HS-27A (cell line): Measurements from ENCODE around the gene SVOP.
"Not testable (repeated sequence)": the region's sequence is repeated elsewhere in the genome, so short reads cannot be mapped to it uniquely, and the experiment has no call there.

Experiments
- DNase-seq: peaks from one replicate; pipeline ENCODE4 v3.0.0-alpha.2; 2012; ENCODE audit warnings: low read depth, missing footprints

Gene SVOP

DNA sequence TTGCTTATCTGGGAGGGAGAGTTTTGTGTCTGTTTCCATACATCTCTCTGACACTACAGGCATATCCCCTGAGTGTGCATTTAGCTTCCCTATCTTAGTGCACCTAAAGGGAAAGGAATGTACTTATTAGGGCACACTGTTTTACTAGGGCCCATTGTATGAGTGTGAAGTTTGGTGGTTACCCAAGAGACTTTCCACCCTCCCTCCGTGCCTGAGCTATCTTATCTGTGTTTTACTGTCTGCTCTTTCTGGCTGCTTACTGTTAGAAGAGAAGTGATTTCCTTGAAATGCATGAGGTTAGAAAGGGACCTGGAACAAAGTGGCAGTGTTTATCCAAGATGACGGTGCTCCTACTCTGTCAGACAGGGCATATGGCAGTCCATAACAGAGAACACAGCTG lies 8.5 kb upstream of the SVOP start:
- DNase-seq = no peak

GRCh38 chr12:109028624-109029023 lies 7.8 kb upstream of the SVOP start:
- DNase-seq = not testable (repeated sequence)

DNA sequence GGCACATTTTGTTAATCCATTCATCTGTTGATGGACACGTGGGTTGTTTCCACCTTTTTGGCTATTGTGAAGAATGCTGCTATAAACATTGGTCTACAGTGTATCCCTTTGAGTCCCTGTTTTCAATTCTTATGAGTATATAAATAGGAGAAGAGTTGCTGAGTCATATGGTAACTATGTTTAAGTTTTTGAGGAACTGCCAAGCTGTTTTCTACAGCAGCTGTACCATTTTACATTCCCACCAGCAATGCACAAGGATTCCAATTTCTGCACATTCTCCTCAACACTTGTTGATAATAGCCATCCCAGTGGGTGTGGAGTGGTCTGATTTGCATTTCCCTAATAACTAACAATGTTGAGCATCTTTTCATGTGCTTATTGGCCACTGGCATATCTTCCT lies 6.9 kb upstream of the SVOP start:
- DNase-seq = peak; percentile 4

DNA sequence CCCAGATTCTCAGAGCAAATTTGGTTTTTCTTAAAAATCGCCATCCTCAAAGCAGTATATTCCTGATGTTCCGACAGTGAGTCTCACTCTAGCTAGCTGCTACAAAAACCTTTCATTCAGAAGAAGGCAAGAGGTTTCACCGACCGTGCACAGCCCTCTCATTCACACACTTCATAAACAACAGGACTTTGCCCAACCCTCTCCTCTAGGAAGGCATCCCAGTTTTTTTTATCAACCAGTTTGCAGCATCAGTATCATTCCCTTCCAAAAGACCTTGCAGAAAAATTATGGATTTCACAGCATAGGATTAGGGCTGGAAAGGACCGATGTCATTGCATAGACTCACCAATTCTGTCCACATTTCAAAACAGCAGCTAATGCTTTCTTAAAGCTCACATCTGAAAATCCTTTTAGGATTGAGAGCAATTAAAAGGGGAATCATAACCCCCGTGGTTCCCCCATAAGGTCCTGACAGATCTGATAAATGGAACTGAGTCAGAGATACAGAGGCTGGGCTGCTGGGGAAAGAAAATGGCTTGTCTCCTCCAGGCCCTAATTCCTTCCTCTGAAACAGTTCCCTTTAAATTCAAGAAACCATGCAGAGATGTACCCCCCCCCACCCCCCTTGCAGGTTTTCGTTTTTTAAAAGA lies 597 bp downstream of the SVOP start:
- no peak for DNase-seq

- DNase-seq = no peak
These were observed 2.6 kb downstream of the SVOP start for GRCh38 chr12:109018296-109018695.

GRCh38 chr12:109016978-109017377 lies 3.9 kb downstream of the SVOP start:
- DNase-seq = no peak

- DNase-seq = no peak
These were observed 4.9 kb downstream of the SVOP start for GRCh38 chr12:109016016-109016415.

DNA sequence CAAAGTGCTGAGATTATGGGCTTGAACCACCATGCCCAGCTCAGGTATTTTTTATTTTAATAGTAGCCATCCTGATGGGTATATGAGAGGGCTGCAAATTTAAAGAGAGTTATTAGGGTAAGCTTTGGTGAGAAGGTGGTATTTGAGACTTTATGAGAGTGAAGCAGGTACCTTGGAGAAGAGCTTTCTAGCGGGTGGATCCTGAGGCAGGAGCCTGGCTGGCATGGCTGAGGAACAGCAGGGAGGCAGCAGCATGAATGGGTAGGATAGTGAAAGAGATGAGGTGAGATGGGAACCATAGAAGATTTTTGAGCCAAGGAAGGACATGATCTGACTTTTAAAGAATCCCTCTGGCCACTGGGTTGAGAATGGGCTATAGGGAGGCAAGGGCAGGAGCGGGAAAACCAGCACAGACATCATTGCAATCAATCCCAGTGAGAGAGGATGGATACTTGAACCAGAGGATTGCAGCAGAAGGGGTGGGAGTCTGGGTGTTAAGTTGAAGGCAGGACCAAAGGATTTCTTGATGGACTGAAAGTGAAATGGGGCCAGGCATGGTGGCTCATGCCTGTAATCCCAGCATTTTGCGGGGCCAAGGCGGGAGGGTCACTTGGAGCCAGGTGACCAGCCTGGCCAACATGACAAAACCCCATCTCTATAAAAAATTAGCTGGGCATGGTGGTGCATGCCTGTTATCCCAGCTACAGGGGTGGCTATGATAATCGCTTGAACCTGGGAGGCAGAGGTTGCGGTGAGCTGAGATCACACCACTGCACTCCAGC lies 5.7 kb downstream of the SVOP start:
- no peak for DNase-seq

DNA sequence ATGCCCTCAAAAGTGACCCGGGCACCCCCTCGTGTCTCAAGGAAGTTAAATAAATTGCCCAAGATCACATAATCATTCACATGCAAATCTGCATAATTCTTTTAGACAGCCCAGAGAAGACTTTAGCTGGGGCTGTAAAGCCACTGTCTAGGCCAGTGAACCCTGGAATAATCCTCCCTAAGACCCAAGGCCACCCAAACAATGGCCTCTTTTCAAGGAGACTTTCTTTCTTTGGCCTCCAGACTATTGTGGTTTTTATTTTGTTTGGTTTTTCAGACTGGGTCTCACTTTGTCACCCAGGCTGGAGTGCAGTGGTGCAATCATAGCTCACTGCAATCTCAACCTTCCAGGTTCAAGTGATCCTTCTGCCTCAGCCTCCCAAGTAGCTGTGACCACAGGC lies 10.6 kb downstream of the SVOP start:
- no peak for DNase-seq

DNA sequence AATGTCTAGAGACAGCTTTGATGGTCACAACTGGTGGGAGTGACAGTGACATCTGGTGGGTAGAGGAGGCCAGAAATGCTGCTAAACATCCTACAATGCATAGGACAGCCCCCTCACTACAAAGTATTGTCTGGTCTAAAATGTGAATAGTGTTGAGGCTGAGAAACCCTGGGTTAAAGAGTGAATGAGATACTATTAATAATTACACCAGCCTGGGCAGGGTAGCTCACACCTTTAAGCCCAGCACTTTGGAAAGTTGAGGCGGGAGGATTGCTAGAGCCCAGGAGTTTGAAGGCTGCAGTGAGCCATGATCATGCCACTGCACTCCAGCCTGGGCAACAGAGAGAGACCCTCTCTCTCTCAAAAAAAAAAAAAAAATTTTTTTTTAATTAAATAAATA lies 11.1 kb downstream of the SVOP start:
- no peak for DNase-seq

DNA sequence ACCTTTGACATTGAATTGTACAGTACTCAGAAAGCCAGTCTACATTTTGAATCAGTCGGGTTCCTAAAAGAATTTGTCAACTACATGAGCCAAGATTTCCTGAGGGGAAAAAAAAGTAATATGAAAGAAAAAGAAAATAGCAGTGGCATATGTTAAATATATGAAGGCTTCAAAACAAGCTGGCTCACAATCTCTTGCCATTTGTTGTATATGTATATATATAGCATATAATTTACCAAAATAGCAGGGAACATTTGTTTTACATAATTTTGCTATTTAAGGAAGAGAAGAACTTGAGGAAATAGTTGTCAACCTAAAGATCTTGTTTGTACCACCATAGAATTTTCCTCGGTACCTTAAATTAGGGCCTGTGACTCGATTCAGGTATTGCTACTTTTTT lies 16.9 kb downstream of the SVOP start:
- no peak for DNase-seq

DNA sequence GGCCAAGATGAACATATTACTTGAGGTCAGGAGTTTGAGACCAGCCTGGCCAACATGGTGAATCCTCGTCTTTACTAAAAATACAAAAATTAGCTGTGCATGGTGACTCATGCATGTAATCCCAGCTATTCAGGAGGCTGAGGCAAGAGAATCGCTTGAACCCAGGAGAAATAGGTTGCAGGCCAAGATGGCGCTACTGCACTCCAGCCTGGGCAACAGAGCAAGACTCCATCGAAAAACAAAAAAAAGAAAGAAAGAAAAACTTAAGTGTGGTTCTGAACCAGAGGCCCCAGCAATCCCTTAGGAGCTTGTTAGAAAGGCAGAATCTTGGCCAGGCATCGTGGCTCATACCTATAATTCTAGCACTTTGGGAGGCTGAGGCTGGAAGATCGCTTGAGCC lies 24.5 kb downstream of the SVOP start:
- DNase-seq = no peak

- no peak for DNase-seq
These were observed 25.4 kb downstream of the SVOP start for GRCh38 chr12:108995370-108995992.

GRCh38 chr12:108990103-108990502 lies 30.8 kb downstream of the SVOP start:
- not testable (repeated sequence) for DNase-seq

GRCh38 chr12:108989376-108989775 lies 31.5 kb downstream of the SVOP start:
- no peak for DNase-seq

GRCh38 chr12:108985750-108986149 lies 35.1 kb downstream of the SVOP start:
- no peak for DNase-seq

DNA sequence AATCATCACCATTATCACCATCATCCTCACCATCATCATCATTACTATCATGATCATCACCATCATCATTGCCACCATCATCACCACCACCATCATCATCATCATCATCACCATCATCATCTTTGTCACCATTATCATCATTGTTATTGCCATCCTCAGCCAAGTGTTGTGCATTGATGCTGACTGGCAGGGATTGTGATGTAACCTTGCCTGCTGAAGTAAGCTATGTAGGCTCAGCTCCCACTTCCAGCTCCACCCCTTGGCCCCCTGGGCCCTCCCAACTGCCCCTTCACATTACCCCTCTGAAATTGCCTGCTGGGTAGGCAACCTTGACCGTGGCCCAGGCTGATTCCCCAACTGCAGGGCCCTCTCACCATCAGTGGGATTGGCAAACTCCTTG lies 37.6 kb downstream of the SVOP start:
- no peak for DNase-seq

DNA sequence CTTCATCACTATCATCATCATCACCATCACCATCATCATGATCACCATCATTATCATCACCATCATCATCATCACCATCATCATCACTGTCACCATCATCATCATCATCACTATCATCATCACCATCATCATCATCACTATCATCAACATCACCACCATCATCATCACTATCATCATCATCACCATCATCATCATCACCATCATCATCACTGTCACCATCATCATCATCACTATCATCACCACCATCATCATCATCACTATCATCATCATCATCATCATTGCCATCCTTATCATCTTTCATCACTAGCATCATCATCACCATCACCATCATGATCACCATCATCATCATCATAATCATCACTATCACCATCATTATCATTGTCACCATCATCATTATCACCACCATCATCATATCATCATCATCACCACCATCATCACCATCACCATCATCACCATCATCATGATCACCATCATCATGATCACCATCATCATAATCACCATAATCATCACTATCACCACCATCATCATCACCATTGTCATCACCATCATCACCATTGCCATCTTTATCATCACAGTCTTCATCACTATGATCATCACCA lies 38.1 kb downstream of the SVOP start:
- no peak for DNase-seq

DNA sequence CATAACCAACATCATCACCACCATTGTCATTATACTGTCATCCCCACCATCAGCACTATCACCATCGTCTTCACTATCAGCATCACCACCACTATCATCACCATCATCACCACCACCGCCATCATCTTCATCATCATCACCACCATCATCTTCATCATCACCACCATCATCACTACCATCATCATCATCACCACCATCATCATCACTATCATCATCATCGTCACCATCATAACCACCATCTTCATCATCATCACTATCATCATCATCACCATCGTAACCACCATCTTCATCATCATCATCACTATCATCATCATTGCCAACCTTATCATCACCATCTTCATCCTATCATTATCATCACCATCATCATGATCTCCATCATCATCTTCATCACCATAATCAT lies 39.0 kb downstream of the SVOP start:
- no peak for DNase-seq

DNA sequence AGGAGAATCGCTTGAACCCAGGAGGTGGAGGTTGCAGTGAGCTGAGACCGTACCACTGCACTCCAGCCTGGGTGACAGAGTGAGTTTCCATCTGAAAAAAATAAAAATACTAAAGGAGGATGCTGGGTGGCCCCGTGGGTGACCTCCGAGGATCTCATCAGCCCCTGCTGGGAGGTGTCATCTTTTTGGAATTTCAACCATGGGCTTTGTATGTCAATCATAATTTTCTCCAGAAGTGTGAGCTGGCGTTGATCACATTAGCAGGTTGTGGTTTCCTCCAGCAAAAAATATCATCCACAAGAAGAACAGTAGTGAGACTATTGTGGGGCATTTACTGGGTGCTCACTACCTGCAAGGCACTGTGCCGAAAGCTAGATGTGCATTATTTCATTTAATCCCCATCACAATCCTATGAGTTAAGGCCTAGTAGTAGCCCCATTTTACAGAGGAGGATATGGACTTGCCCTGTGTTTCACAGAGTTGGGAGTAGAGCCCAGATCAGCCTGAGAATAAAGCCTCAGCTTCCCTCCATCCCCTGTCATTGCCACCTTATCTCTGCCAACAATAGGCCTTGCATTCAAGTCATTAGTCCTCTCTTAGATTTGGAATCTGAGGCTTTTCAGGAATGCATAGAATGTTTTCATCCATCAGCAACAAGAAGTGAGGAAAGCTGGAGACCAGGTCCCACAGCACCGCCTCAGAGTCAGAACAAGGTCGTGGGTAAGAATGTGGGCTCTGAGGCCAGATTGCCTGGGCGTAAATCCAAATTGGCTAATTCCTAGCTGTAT lies 39.8 kb downstream of the SVOP start:
- DNase-seq = peak; percentile 80

DNA sequence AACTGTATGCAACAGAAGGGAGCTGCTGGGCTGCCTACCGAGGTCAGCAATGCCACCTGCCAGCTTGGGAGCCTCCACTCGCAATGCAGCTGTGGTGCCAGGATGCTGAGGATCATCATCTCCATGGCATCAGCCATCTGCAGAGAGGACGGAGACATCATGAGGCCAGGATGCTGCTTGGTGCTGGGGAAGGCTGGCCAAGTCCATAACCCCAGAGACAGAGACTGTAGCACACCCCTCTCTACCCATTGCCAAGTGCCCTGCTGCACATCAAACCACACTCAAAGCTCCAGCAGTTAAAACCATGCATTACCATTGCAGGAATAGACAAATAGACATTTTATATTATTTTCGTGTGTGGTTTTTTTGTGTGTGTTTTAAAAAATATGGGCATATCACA lies 43.5 kb downstream of the SVOP start:
- DNase-seq = no peak

- no peak for DNase-seq
These were observed 45.8 kb downstream of the SVOP start for GRCh38 chr12:108975024-108975593.
